Prostate gland (tissue), 1 donor: Measurements from ENCODE around the gene DIS3L2.

Experiments
- POLR2A ChIP-seq: fragments of 450-650 bp; IDR thresholded peaks from one replicate; pipeline ENCODE4 v1.6.1; 2016; ENCODE audit warnings: antibody characterized with exemption, mild to moderate bottlenecking
- POLR2AphosphoS5 ChIP-seq: sonication (generic); formaldehyde crosslinking; IDR thresholded peaks from one replicate; pipeline ENCODE4 v1.6.1; 2017; ENCODE audit warnings: antibody characterized with exemption

GRCh38 chr2:231914077-231914690 is 47.3 kb upstream of the DIS3L2 start:
- TF ChIP-seq POLR2AphosphoS5 = no peak
- TF ChIP-seq POLR2A = no peak
